ENCODE measurements around the gene SCFD1.
A peak's percentile ranks its signal among the peaks of the same experiment; 100 is the strongest.
"Not testable (repeated sequence)": the region's sequence is repeated elsewhere in the genome, so short reads cannot be mapped to it uniquely, and the experiment has no call there.

SCFD1 gene

GRCh38 chr14:30608533-30609006 is 13.5 kb upstream of the SCFD1 start:
- DNase-seq (ENCODE audit: low read depth in 3 of 3), result no peak

DNA sequence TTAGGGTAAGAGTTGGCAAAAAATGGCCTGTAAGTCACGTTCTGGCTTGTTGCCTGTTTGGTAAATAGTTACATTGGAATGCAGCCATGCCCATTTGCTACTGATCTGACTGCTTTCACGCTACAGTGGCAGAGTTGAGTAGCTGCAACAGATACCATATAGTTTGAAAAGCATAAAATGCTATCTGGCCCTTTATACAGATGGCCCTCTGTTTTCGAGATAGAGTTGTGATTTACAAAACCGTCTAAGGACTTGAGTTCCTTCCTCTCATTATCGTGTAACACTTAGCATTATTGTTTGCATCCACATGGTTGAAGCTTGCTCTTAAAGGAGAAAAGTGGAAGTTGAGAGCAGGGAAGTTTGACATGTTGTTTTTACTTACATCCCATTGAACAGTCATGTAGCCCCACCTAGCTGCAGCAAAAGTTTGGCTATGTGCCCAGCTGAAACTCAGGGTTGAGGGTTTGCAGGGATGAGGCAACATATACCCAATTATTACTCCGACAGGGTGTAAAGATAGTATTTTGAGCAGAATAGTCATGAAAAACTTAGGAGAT is 11.3 kb upstream of the SCFD1 start:
- no peak for DNase-seq (ENCODE audit: low read depth in 3 of 3)

GRCh38 chr14:30614155-30614554 is 8.0 kb upstream of the SCFD1 start:
- no peak for DNase-seq (ENCODE audit: low read depth in 3 of 3)

DNA sequence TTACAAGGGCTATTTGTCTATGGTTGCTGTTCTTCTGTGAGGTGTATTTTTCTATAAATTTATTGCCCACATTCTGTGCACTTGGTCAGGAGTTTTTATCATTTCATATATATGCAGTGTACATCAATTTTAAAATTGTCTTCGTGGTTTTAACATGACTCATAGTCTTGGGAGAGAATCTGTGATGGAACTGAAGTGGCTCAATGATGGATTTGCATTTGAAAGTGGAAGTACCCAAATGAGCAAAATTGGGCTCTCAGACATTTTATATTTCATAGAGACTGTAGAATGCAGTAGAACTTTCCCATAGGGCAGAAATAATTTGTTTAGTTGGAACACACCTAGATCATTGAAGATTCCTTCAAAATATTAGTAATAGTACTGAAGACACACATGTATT is 1.9 kb upstream of the SCFD1 start:
- no peak for DNase-seq (ENCODE audit: low read depth in 3 of 3)

DNA sequence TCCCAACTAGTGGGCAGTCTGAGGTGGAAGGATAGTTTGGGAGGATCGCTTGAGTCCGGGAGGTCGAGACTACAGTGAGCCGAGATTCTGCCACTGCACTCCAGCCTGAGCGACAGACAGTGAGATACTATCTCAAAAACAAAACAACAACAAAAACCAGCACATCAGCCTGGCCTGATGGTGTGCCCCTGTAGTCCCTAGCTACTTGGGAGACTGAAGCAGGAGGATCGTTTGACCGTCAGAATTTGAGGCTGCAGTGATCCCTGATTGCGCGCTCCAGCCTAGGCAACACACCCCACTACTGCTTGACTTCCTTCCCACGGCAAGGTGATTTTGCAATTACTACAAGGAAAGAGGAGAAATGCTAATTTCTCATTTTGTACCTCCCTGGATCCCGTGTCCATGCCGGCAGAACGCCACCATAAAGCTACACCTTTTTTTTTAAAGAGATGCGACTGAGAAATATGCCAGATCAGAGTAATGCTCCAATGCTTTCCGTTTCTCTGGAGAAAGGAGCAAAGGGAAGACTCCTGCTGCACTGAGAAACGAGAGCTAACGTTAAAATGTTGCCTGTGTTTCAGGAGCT is 672 bp upstream of the SCFD1 start:
- DNase-seq (ENCODE audit: low read depth in 3 of 3), result no peak

DNA sequence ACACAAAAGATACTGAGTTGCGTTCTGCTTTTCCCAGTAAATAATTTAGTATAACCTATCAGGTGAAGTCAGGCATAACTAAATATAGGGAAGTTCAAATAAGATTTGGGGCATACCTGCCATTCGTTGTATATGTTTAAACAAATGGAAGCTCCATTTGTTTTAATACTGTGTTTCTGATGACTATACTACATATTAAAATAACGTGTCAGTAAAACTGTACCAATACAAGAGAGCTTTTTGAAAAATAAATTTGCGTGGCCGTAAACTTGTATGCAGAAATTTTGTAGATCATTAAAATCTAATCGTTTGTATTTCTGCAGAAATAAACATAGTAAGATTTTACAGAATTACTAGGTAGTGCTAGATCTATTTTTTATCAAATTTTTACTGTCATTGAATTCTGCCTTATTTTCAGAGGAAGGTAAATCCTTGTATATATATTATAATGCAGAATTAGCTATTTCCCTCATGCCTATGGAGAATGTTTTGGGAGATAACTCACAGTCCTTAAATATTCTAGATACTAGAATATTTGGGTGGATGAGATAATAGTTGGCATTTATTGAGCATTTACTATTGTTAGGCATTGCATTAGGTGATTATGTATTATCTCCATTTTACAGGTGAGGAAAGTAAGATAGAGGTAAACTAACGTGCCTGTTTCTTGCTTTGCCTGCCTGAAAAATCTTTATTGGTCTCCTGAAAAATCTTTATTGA is 1.5 kb downstream of the SCFD1 start:
- DNase-seq (ENCODE audit: low read depth in 3 of 3), result no peak

DNA sequence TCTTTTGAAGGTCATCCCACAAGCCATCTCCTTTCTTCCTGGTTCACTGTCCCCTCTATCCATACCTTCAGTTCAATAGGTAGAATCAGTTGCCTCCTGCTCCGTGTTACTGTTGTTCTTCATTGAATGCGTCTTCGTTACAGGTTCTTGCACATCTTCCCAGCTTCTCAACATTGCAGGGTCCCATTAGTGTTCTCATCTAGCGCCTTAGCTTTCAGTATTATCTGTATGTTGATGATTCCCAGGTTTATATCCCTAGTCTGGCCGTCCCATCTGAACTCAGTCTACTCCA is 2.0 kb downstream of the SCFD1 start:
- DNase-seq (ENCODE audit: low read depth in 3 of 3), result no peak

- no peak for DNase-seq (ENCODE audit: low read depth in 3 of 3)
These were observed 3.4 kb downstream of the SCFD1 start for GRCh38 chr14:30625533-30625932.

GRCh38 chr14:30629432-30629831 is 7.3 kb downstream of the SCFD1 start:
- not testable (repeated sequence) for DNase-seq (ENCODE audit: low read depth in 3 of 3)

GRCh38 chr14:30630248-30630647 is 8.1 kb downstream of the SCFD1 start:
- DNase-seq (ENCODE audit: low read depth in 3 of 3), result no peak

GRCh38 chr14:30632730-30633129 is 10.6 kb downstream of the SCFD1 start:
- no peak for DNase-seq (ENCODE audit: low read depth in 3 of 3)

DNA sequence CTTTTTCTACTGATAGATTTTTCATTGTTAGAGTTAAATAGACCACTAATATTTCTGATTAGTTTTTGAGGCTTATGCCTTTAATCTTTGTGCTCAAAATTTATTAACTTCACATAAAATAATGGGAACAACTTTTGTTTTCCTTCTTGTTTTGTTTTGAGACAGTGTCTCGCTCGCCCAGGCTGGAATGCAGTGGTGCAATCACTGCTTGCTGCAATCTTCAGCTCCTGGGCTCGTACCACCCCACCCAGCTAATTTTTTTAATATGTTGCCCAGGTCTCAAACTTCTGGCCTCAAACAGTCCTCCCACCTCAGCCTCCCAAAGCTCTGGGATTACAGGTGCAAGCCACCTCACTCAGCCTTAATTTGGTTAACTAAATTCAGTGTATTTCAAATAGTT is 16.8 kb downstream of the SCFD1 start:
- DNase-seq (ENCODE audit: low read depth in 3 of 3), result no peak

DNA sequence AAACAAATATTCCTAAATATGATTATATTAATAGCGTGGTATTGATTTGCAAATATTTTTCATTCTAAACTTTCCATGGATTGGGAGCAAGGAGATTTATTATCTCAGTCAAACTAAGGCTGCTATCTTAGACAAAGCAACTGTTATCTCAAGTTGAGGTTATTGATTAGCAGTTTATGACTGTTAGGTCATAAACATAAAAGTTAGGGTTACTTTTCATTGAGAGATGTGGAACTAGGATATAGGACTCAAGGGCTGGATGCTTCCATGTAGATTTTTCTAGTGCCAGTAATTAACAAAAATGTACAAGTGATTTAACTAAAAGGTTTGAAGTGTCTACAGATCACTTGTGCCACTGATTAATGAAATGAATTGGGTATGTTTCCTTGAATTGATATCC is 19.1 kb downstream of the SCFD1 start:
- DNase-seq (ENCODE audit: low read depth in 3 of 3), result no peak

GRCh38 chr14:30644462-30644861 is 22.3 kb downstream of the SCFD1 start:
- DNase-seq (ENCODE audit: low read depth in 3 of 3), result not testable (repeated sequence)

- DNase-seq (ENCODE audit: low read depth in 3 of 3), result no peak
These were observed 23.5 kb downstream of the SCFD1 start for GRCh38 chr14:30645600-30645999.

GRCh38 chr14:30648471-30648870 is 26.4 kb downstream of the SCFD1 start:
- no peak for DNase-seq (ENCODE audit: low read depth in 3 of 3)

DNA sequence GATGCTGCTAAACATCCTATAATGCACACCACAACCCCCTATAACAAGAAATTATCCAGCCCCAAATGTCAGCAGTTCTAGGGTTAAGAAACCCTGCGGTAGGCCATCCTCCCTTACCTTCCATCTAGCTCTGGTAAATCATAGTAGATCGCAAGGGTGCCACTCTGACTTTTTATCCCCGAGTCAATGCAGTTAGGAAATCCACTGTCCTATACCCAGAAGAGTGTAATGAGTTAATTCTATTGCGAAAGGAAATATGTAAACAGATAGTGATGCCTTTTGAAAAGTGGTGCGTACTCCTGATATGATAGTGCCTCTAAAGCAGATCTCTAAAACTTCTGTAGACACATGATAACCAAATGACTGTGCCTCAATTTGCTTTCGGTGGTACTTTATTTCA is 29.8 kb downstream of the SCFD1 start:
- no peak for DNase-seq (ENCODE audit: low read depth in 3 of 3)

DNA sequence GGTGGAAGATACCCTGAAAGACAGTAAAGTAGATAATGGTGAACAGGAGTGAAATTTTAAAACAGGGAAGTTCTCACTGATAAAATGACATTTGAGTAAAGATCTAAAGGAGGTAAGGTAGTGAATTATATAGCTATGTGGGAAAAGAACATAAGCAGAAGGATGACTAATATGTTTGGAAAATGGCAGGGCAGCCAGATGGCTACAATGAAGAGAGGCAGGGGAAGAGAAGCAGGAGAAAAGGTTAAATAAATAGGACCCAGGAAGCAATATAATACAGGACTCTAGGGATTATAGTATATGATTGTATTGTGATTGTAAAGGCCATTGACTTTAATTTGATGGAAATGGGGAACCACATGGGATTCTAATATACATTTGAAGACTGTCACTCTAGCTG is 33.0 kb downstream of the SCFD1 start:
- DNase-seq (ENCODE audit: low read depth in 3 of 3), result no peak

DNA sequence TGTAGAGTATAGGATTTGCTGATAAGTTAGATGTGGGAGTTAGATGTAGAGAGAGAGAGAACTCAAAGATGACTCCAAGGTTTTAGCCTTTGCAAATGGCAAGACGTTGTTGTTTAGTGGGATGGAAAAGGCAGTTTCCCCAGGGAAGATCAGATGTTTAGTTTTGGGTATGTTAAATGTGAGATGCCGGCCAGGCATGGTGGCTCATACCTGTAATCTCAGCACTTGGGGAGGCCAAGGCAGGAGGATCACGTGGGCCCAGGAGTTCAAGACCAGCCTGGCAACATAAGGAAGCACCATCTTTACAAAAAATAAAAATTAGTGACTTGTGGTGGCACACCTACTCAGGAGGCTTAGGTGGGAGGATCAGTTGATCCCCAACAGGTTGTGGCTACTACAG is 33.5 kb downstream of the SCFD1 start:
- no peak for DNase-seq (ENCODE audit: low read depth in 3 of 3)

DNA sequence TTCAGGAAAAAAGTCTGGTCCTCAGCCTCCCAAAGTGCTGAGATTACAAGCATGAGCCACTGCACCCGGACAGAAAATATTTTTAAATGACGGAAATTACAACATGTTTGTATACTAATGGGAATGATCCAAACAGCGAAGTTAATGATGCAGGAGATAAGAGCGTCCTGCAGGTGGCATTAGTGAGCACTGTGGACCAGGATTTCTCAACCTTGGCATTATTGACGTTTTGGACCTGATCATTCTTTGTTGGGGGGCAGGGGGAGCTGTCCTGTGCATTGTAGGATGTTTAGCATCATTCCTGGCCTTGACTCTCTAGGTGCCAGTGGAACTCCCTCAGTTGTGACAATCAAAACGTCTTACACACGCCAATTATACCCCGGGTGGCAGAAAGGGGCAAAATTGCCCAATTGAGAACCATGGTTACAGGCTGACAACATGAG is 34.1 kb downstream of the SCFD1 start:
- DNase-seq (ENCODE audit: low read depth in 3 of 3), result peak in 1 of 3 experiments; percentile 7

- DNase-seq (ENCODE audit: low read depth in 3 of 3), result no peak
These were observed 34.9 kb downstream of the SCFD1 start for GRCh38 chr14:30657050-30657449.

DNA sequence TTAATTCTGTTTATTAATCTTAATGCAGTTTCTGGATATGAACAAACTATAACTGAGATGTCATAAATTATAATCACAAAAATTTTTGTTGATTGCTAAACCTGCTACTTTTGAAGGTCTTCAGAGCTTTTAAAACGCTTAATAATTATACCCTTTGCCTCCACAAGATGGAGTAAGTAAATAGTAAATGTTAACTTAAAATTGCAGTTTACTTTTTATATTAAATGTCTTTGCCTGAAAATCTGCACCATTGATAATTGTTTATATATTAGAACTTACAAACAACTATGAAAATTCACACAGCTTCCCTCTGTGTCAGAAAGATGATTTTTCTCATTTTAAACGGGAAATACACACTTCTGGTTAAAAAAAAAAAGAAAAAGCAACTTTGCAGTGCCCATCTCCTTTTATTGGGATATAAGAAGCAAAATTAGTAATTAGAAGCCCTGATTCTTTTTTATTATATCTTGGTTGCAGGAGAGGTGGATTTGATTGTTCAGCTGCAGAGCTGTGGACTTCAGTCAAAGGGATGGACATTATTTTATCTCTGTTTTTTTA is 35.6 kb downstream of the SCFD1 start:
- DNase-seq (ENCODE audit: low read depth in 3 of 3), result no peak

- no peak for DNase-seq (ENCODE audit: low read depth in 3 of 3)
These were observed 36.5 kb downstream of the SCFD1 start for GRCh38 chr14:30658645-30659044.
